HuH-7.5 (cell line): Measurements from ENCODE around the gene MAGOHB.

Experiments
- DNase-seq: peaks from one replicate; pipeline ENCODE4 v3.0.0; 2011; ENCODE audit warnings: low spot score

MAGOHB gene

GRCh38 chr12:10554228-10554755 is 59.1 kb downstream of the MAGOHB start:
- no peak for DNase-seq
